Measurements from ENCODE around the gene PEAK1. TPM values are rescaled to one million over a fixed set of nuclear protein-coding genes. Genes with fewer than 3 reads are reported as not detected.

The PEAK1 gene
- total RNA-seq: 10 to 100 TPM; 20.8 to 23.6 TPM

GRCh38 chr15:77419836-77420609 is at the start of gene PEAK1:
Gene PEAK1 (minus strand): TSS chr15:77420104. CDS start chr15:77181926, 238,178 bp downstream.
- H3K9me3 Mint-ChIP-seq: no peaks in the 10 kb centered on the region
- H3K27me3 Mint-ChIP-seq: peaks cover 12% of the 10 kb centered on the region
- DNase-seq: peak; percentile 100
- H3K27ac Mint-ChIP-seq: peak within 1 kb of the TSS; percentile 95
- ChIA-PET CTCF (interaction anchor here (0.7 to 1.6 kb wide), 2 partner anchors 76 to 447 kb away, joined by 3 read pairs; no protein-coding TSS in a partner anchor), POLR2A (interaction anchor here (1.0 to 1.7 kb wide), 5 partner anchors 10 to 1120 kb away, joined by 3 to 22 read pairs (median 4); partner anchors contain the start of genes PSMA4 and PSTPIP1)
- H3K4me1 Mint-ChIP-seq: peaks cover 30% of the 10 kb centered on the region
- H3K4me3 Mint-ChIP-seq: peak within 1 kb of the TSS; percentile 97
- peaks cover 6% of the 10 kb centered on the region for H3K36me3 Mint-ChIP-seq (ENCODE audit: low read depth)

GRCh38 chr15:77468896-77469295 is 49.0 kb upstream of the PEAK1 start:
- no peak overlapping the region for H3K4me3 Mint-ChIP-seq
- peaks cover 31% of the 10 kb centered on the region for H3K36me3 Mint-ChIP-seq (ENCODE audit: low read depth)
- H3K9me3 Mint-ChIP-seq: no peaks in the 10 kb centered on the region
- no peak overlapping the region for H3K27ac Mint-ChIP-seq
- no peak for DNase-seq
- no peaks in the 10 kb centered on the region for H3K4me1 Mint-ChIP-seq
- ChIA-PET POLR2A (no interaction called here), CTCF (no interaction called here)
- no peaks in the 10 kb centered on the region for H3K27me3 Mint-ChIP-seq

- H3K27me3 Mint-ChIP-seq: no peaks in the 10 kb centered on the region
- peaks cover 16% of the 10 kb centered on the region for H3K36me3 Mint-ChIP-seq (ENCODE audit: low read depth)
- ChIA-PET CTCF (interaction anchor here (0.9 kb wide), 1 partner anchor 280 kb away, joined by 3 read pairs; no protein-coding TSS in a partner anchor), POLR2A (no interaction called here)
- no peak overlapping the region for H3K27ac Mint-ChIP-seq
- no peaks in the 10 kb centered on the region for H3K4me1 Mint-ChIP-seq
- no peak overlapping the region for H3K4me3 Mint-ChIP-seq
- no peak for DNase-seq
- no peaks in the 10 kb centered on the region for H3K9me3 Mint-ChIP-seq
These were observed 46.6 kb upstream of the PEAK1 start for GRCh38 chr15:77466521-77466920.

GRCh38 chr15:77464129-77464865 is 44.4 kb upstream of the PEAK1 start:
- POLR2A ChIA-PET: no interaction called here
- no peak overlapping the region for H3K4me3 Mint-ChIP-seq
- no peaks in the 10 kb centered on the region for H3K4me1 Mint-ChIP-seq
- no peaks in the 10 kb centered on the region for H3K9me3 Mint-ChIP-seq
- no peak for DNase-seq
- CTCF ChIA-PET: no interaction called here
- H3K27me3 Mint-ChIP-seq: no peaks in the 10 kb centered on the region
- H3K27ac Mint-ChIP-seq: no peak overlapping the region
- H3K36me3 Mint-ChIP-seq (ENCODE audit: low read depth): peaks cover 26% of the 10 kb centered on the region

- ChIA-PET CTCF (no interaction called here), POLR2A (no interaction called here)
- peaks cover 13% of the 10 kb centered on the region for H3K4me1 Mint-ChIP-seq
- no peak for DNase-seq
- no peak overlapping the region for H3K27ac Mint-ChIP-seq
- peaks cover 20% of the 10 kb centered on the region for H3K36me3 Mint-ChIP-seq (ENCODE audit: low read depth)
- no peak overlapping the region for H3K4me3 Mint-ChIP-seq
- H3K9me3 Mint-ChIP-seq: no peaks in the 10 kb centered on the region
- no peaks in the 10 kb centered on the region for H3K27me3 Mint-ChIP-seq
These were observed 41.6 kb upstream of the PEAK1 start for GRCh38 chr15:77461486-77461885.

- ChIA-PET CTCF (interaction anchor here (1.3 kb wide), 1 partner anchor 84 kb away, joined by 4 read pairs; no protein-coding TSS in a partner anchor), POLR2A (no interaction called here)
- Mint-ChIP-seq H3K27ac (no peak overlapping the region), H3K4me1 (peaks cover 18% of the 10 kb centered on the region), H3K9me3 (no peaks in the 10 kb centered on the region), H3K4me3 (no peak overlapping the region), H3K27me3 (no peaks in the 10 kb centered on the region), H3K36me3 (ENCODE audit: low read depth) (peaks cover 19% of the 10 kb centered on the region)
- no peak for DNase-seq
These were observed 39.1 kb upstream of the PEAK1 start for GRCh38 chr15:77459031-77459430.

GRCh38 chr15:77457905-77458265 is 38.0 kb upstream of the PEAK1 start:
- Mint-ChIP-seq H3K27me3 (no peaks in the 10 kb centered on the region), H3K36me3 (ENCODE audit: low read depth) (peaks cover 19% of the 10 kb centered on the region), H3K27ac (no peak overlapping the region), H3K4me1 (peaks cover 18% of the 10 kb centered on the region), H3K4me3 (no peak overlapping the region), H3K9me3 (no peaks in the 10 kb centered on the region)
- POLR2A ChIA-PET: no interaction called here
- CTCF ChIA-PET: interaction anchor here (1.3 kb wide), 1 partner anchor 85 kb away, joined by 4 read pairs; no protein-coding TSS in a partner anchor
- DNase-seq: no peak

- H3K9me3 Mint-ChIP-seq: no peaks in the 10 kb centered on the region
- POLR2A ChIA-PET: interaction anchor here (0.7 to 1.0 kb wide), 2 partner anchors 11 to 86 kb away, joined by 3 read pairs; no protein-coding TSS in a partner anchor
- H3K27ac Mint-ChIP-seq: no peak overlapping the region
- H3K4me3 Mint-ChIP-seq: no peak overlapping the region
- CTCF ChIA-PET: interaction anchor here (0.8 kb wide), 1 partner anchor 13 kb away, joined by 3 read pairs; no protein-coding TSS in a partner anchor
- H3K36me3 Mint-ChIP-seq (ENCODE audit: low read depth): peaks cover 19% of the 10 kb centered on the region
- H3K4me1 Mint-ChIP-seq: peaks cover 18% of the 10 kb centered on the region
- no peak for DNase-seq
- no peaks in the 10 kb centered on the region for H3K27me3 Mint-ChIP-seq
These were observed 37.4 kb upstream of the PEAK1 start for GRCh38 chr15:77457191-77457904.

GRCh38 chr15:77456746-77457145 is 36.8 kb upstream of the PEAK1 start:
- DNase-seq: no peak
- Mint-ChIP-seq H3K27me3 (no peaks in the 10 kb centered on the region), H3K4me1 (peaks cover 18% of the 10 kb centered on the region), H3K36me3 (ENCODE audit: low read depth) (peaks cover 19% of the 10 kb centered on the region), H3K9me3 (no peaks in the 10 kb centered on the region), H3K4me3 (no peak overlapping the region), H3K27ac (no peak overlapping the region)
- ChIA-PET POLR2A (interaction anchor here (1.0 kb wide), 1 partner anchor 86 kb away, joined by 3 read pairs; no protein-coding TSS in a partner anchor), CTCF (interaction anchor here (0.8 kb wide), 1 partner anchor 12 kb away, joined by 3 read pairs; no protein-coding TSS in a partner anchor)

- POLR2A ChIA-PET: no interaction called here
- H3K4me3 Mint-ChIP-seq: no peak overlapping the region
- H3K36me3 Mint-ChIP-seq (ENCODE audit: low read depth): peaks cover 19% of the 10 kb centered on the region
- CTCF ChIA-PET: no interaction called here
- H3K27ac Mint-ChIP-seq: no peak overlapping the region
- no peak for DNase-seq
- H3K4me1 Mint-ChIP-seq: peaks cover 18% of the 10 kb centered on the region
- H3K9me3 Mint-ChIP-seq: no peaks in the 10 kb centered on the region
- H3K27me3 Mint-ChIP-seq: no peaks in the 10 kb centered on the region
These were observed 35.9 kb upstream of the PEAK1 start for GRCh38 chr15:77455696-77456321.

GRCh38 chr15:77454951-77455350 is 35.0 kb upstream of the PEAK1 start:
- POLR2A ChIA-PET: no interaction called here
- no peak overlapping the region for H3K4me3 Mint-ChIP-seq
- CTCF ChIA-PET: no interaction called here
- no peak for DNase-seq
- peaks cover 18% of the 10 kb centered on the region for H3K4me1 Mint-ChIP-seq
- H3K9me3 Mint-ChIP-seq: no peaks in the 10 kb centered on the region
- no peaks in the 10 kb centered on the region for H3K27me3 Mint-ChIP-seq
- H3K27ac Mint-ChIP-seq: no peak overlapping the region
- H3K36me3 Mint-ChIP-seq (ENCODE audit: low read depth): peaks cover 13% of the 10 kb centered on the region

- POLR2A ChIA-PET: no interaction called here
- no peak overlapping the region for H3K27ac Mint-ChIP-seq
These were observed 34.4 kb upstream of the PEAK1 start for GRCh38 chr15:77454265-77454664.

More at GRCh38 chr15:77454265-77454664, 34.4 kb upstream of the PEAK1 start:
- Mint-ChIP-seq H3K36me3 (ENCODE audit: low read depth) (peaks cover 8% of the 10 kb centered on the region), H3K27me3 (no peaks in the 10 kb centered on the region), H3K9me3 (no peaks in the 10 kb centered on the region), H3K4me1 (peaks cover 18% of the 10 kb centered on the region), H3K4me3 (no peak overlapping the region)
- no peak for DNase-seq
- CTCF ChIA-PET: no interaction called here
